ENCODE measurements around the gene SFXN4. TPM values are rescaled to one million over a fixed set of nuclear protein-coding genes. Genes with fewer than 3 reads are reported as not detected.
A peak's percentile ranks its signal among the peaks of the same experiment; 100 is the strongest.
"Not testable (repeated sequence)": the region's sequence is repeated elsewhere in the genome, so short reads cannot be mapped to it uniquely, and the experiment has no call there.

The SFXN4 gene
- total RNA-seq, 4 donors from 2014 or later = 13.8 to 120 (median 24.4) TPM

- 47 to 63% methylated on average over 5 of the region's 5 CpGs for WGBS, 2 donors
- DNase-seq = no peak
- Histone ChIP-seq H3K27me3 (no peaks in the 10 kb centered on the region), H3K36me3 (no peaks in the 10 kb centered on the region), H3K4me3 (no peak overlapping the region), H3K4me1 (peaks cover 0 to 31% (median 0%) of the 10 kb centered on the region in 3 donors), H3K27ac (no peak overlapping the region), H3K9me3 (no peaks in the 10 kb centered on the region)
- TF ChIP-seq CTCF (IDR thresholded peaks at IDR 0.05) (no peak), POLR2A (IDR thresholded peaks at IDR 0.05) (no peak)
- intact Hi-C loops (cut with DNase I) = no loop called here
Observed at GRCh38 chr10:119190954-119191785, 25.7 kb upstream of the SFXN4 start.

GRCh38 chr10:119190353-119190752 is 24.8 kb upstream of the SFXN4 start:
- Histone ChIP-seq H3K4me3 (no peak overlapping the region), H3K36me3 (no peaks in the 10 kb centered on the region), H3K9me3 (no peaks in the 10 kb centered on the region), H3K27me3 (no peaks in the 10 kb centered on the region), H3K27ac (peak overlapping the region in 1 of 4 donors; percentile 21), H3K4me1 (peaks cover 0 to 31% (median 0%) of the 10 kb centered on the region in 3 donors)
- WGBS, 2 donors = 40 to 63% methylated on average over 4 of the region's 4 CpGs
- DNase-seq = no peak
- TF ChIP-seq POLR2A (IDR thresholded peaks at IDR 0.05) (no peak), CTCF (IDR thresholded peaks at IDR 0.05) (no peak)
- intact Hi-C loops (cut with DNase I) = no loop called here

- 54 to 55% methylated on average over 3 of the region's 3 CpGs for WGBS, 2 donors
- H3K4me1 ChIP-seq = peaks cover 0 to 31% (median 0%) of the 10 kb centered on the region in 3 donors
- H3K27ac ChIP-seq = peak overlapping the region in 1 of 4 donors; percentile 21
- DNase-seq = no peak
- intact Hi-C loops (cut with DNase I) = no loop called here
- H3K9me3 ChIP-seq = no peaks in the 10 kb centered on the region
- H3K36me3 ChIP-seq = no peaks in the 10 kb centered on the region
- TF ChIP-seq POLR2A (IDR thresholded peaks at IDR 0.05) (no peak), CTCF (IDR thresholded peaks at IDR 0.05) (no peak)
- H3K27me3 ChIP-seq = no peaks in the 10 kb centered on the region
- H3K4me3 ChIP-seq = no peak overlapping the region
Observed at GRCh38 chr10:119189811-119190282, 24.3 kb upstream of the SFXN4 start.

DNA sequence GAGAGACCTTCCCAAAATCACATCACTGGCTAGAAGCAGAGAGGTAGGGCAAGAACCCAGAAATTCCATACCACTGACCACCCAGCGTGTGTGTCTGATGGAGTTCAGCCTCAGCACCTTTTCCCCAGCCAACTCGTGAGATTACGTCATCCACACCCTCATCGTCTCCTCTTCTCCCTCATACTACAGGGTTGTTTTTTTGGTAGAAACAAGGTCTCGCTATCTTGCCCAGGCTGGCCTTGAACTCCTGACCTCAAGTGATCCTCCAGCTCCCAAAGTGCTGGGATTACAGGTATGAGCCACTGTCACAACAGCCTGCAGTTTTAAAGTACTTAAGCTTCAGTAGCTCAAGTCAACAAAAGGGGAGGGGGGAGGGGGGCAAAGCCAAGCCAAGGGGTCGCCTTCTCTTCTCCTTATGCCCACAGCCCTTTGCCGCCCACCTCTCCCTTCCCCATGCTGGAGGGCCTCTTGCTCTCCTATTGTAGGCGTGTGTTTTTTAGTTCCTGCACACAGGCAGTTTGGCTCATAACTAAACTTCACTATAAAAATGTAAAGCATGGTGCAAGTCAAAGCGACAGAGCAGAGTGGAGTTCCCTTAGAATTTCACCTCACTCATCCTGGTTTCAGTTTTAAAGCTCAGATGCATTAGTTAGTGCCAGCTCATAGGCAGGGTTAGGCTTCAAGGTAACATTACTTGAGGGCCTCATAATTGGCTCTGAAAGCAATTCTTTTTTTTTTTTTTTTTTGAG is 18.3 kb upstream of the SFXN4 start:
- intact Hi-C loops (cut with DNase I) = no loop called here
- DNase-seq = no peak
- WGBS, 2 donors = 59% methylated on average over 8 of the region's 9 CpGs

DNA sequence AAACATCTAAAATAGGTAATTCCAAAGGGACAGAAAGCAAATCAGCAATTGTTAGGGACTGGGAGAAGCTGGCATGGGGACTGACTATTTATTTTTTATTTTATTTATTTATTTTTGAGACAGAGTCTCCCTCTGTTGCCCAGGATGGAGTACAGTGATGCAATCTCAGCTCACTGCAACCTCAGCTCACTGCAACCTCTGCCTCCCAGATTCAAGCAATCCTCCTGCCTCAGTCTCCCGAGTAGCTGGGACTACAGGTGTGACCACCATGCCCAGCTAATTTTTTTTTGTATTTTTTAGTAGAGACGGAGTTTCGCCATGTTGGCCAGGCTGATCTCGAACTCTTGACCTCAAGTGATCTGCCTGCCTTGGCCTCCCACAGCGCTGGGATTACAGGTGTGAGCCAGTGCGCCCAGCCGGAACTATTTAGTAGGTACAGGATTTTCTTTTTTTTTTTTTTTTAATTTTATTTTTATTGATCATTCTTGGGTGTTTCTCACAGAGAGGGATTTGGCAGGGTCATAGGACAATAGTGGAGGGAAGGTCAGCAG is 15.4 kb upstream of the SFXN4 start:
- DNase-seq, H3K27me3 ChIP-seq: not testable (repeated sequence)
- WGBS, 2 donors = 94 to 96% methylated on average over 7 of the region's 7 CpGs

More for the DNA sequence above, 18.3 kb upstream of the SFXN4 start:
- TF ChIP-seq POLR2A (IDR thresholded peaks at IDR 0.05) = no peak
- TF ChIP-seq CTCF (IDR thresholded peaks at IDR 0.05) = no peak
- no peak overlapping the region for H3K4me3 ChIP-seq
- H3K27me3 ChIP-seq = no peaks in the 10 kb centered on the region
- H3K27ac ChIP-seq = no peak overlapping the region
- no peaks in the 10 kb centered on the region for H3K36me3 ChIP-seq
- peaks cover 0 to 8% (median 0%) of the 10 kb centered on the region in 3 donors for H3K4me1 ChIP-seq
- no peaks in the 10 kb centered on the region for H3K9me3 ChIP-seq

More for the DNA sequence above, 15.4 kb upstream of the SFXN4 start:
- H3K27ac ChIP-seq; H3K4me3 ChIP-seq; intact Hi-C loops (cut with DNase I); H3K9me3 ChIP-seq: not testable (repeated sequence)
- Histone ChIP-seq H3K4me1 (peaks cover 0 to 33% (median 15%) of the 10 kb centered on the region in 3 donors), H3K36me3 (peaks cover 0 to 10% (median 0%) of the 10 kb centered on the region in 3 donors)

All from esophagus squamous epithelium (tissue), 5 donors.